ENCODE data around the gene MAST1. TPM values are rescaled to one million over a fixed set of nuclear protein-coding genes. Genes with fewer than 3 reads are reported as not detected.

Gene MAST1
- total and polyA plus RNA-seq, 9 donors: 0.09 to 0.90 (median 0.61) TPM

DNA sequence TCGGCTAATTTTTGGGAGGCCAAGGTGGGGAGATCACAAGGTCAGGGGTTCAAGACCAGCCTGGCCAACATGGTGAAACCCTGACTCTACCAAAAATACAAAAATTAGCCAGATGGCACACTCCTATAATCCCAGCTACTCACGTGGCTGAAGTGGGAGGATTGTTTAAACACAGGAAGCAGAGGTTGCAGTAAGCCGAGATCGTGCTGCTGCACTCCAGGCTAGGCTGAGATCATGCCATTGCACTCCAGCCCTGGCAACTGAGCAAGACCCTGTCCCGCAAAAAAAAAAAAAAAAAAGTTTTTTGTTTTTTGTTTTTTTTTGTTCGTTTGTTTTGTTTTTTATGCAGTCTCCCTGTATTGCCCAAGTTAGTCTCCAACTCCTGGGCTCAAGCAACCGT is 21.2 kb downstream of the MAST1 start:
- WGBS (ENCODE audit: insufficient coverage): 50% methylated on average over 1 of the region's 7 CpGs
- Histone ChIP-seq H3K4me1 (ENCODE audit: control insufficient read depth, insufficient read depth, low read length) (no peaks in the 10 kb centered on the region), H3K9me3 (replicated peaks; ENCODE audit: control insufficient read depth, low read depth, low read length) (peaks cover 2% of the 10 kb centered on the region), H3K27ac (ENCODE audit: low read length) (no peak overlapping the region), H3K27me3 (ENCODE audit: control insufficient read depth, insufficient read depth, low read length) (peaks cover 2% of the 10 kb centered on the region), H3K4me3 (ENCODE audit: low read length) (no peak overlapping the region), H3K36me3 (ENCODE audit: control insufficient read depth, insufficient read depth, low read length) (no peaks in the 10 kb centered on the region)
- DNase-seq: no peak

DNA sequence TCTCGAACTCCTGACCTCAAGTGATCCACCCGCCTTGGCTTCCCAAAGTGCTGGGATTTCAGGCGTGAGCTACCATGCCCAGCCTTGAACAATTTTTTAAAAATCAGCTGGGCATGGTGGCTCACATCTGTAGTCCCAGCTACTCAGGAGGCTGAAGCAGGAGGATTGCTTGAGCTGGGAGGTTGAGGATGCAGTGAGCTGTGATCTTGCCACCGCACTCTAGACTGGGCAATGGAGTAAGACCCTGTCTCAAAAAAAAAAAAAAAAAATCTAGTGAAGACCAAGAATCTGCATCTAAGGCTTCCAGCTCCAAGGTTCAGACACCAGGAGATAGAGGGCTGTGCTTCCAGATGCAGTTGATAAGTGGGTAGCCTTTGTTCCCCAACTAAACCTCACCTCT is 25.8 kb downstream of the MAST1 start:
- DNase-seq: no peak
- WGBS (ENCODE audit: insufficient coverage): 100% methylated on average over 1 of the region's 4 CpGs
- Histone ChIP-seq H3K9me3 (replicated peaks; ENCODE audit: control insufficient read depth, low read depth, low read length) (no peaks in the 10 kb centered on the region), H3K27ac (ENCODE audit: low read length) (no peak overlapping the region), H3K27me3 (ENCODE audit: control insufficient read depth, insufficient read depth, low read length) (peaks cover 2% of the 10 kb centered on the region), H3K4me1 (ENCODE audit: control insufficient read depth, insufficient read depth, low read length) (peaks cover 10% of the 10 kb centered on the region), H3K4me3 (ENCODE audit: low read length) (no peak overlapping the region), H3K36me3 (ENCODE audit: control insufficient read depth, insufficient read depth, low read length) (no peaks in the 10 kb centered on the region)

DNA sequence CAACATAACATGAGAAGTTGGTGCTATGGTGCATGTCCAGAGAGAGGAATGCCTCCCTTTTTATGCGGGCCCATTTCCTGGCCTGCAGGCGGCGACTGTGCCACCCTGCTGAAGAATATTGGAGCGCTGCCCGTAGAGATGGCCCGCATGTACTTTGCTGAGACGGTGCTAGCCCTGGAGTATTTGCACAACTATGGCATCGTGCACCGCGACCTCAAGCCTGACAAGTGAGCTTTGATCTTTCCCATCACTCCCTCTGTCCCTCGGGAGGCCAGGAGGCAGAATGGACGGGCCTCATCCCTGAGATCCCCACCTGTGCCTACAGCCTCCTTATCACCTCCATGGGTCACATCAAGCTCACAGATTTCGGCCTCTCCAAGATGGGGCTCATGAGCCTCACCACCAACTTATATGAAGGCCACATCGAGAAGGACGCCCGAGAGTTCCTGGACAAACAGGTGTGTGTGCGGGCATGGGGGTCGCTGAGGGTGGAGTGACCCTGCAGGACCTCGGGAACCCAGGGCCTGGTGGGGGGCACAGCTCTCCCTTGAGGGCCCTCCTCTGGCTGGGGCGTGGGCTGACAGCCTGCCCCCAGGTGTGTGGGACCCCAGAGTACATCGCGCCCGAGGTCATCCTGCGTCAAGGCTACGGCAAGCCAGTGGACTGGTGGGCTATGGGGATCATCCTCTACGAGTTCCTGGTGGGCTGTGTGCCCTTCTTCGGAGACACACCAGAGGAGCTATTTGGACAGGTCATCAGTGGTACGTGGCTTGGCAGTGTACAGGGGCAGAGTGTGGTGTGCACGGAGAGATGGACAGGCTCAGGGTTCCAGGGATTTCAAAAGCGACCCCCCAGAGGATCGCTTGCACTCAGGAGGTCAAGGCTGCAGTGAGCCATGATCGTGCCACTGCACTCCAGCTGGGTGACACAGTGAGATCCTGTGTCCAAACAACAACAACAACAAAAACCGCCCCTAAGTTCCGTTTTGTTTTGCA is 26.7 kb downstream of the MAST1 start:
- 92% methylated on average over 30 of the region's 34 CpGs for WGBS (ENCODE audit: insufficient coverage)

DNA sequence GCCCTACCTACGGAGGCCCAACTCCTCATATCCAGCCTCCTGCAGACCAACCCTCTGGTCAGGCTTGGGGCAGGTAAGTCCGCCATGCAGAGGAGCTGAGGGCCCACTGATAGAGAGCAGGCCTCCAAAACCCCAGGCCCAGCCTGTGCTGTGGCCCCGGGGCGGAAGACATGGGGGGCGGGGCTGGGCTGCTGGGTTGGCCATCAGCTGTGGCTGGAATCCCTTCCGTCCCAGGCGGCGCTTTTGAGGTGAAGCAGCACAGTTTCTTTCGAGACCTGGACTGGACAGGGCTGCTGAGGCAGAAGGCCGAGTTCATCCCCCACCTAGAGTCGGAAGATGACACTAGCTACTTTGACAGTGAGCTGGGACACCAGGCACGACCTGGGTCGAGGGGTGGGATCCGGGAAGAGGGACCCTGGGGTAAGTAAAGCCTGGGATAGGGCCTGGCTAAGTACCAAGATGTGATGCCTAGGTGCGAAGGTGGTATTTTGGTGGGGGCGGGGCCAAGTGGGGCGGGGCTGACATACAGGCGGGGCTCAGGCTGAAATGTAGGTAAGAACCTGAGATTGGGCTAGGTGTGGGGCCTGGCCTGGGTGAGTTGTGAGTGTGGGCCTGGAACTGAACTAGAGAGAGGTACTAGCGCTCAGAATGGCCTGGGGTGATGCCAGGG is 27.6 kb downstream of the MAST1 start:
- Histone ChIP-seq H3K27me3 (ENCODE audit: control insufficient read depth, insufficient read depth, low read length) (peaks cover 2% of the 10 kb centered on the region), H3K27ac (ENCODE audit: low read length) (no peak overlapping the region), H3K36me3 (ENCODE audit: control insufficient read depth, insufficient read depth, low read length) (no peaks in the 10 kb centered on the region), H3K9me3 (replicated peaks; ENCODE audit: control insufficient read depth, low read depth, low read length) (no peaks in the 10 kb centered on the region), H3K4me3 (ENCODE audit: low read length) (no peak overlapping the region), H3K4me1 (ENCODE audit: control insufficient read depth, insufficient read depth, low read length) (peaks cover 10% of the 10 kb centered on the region)
- no peak for DNase-seq
- WGBS (ENCODE audit: insufficient coverage): 75% methylated on average over 19 of the region's 19 CpGs

More for the DNA sequence above, 26.7 kb downstream of the MAST1 start:
- Histone ChIP-seq H3K36me3 (ENCODE audit: control insufficient read depth, insufficient read depth, low read length) (no peaks in the 10 kb centered on the region), H3K4me1 (ENCODE audit: control insufficient read depth, insufficient read depth, low read length) (peaks cover 10% of the 10 kb centered on the region), H3K27me3 (ENCODE audit: control insufficient read depth, insufficient read depth, low read length) (peaks cover 2% of the 10 kb centered on the region), H3K9me3 (replicated peaks; ENCODE audit: control insufficient read depth, low read depth, low read length) (no peaks in the 10 kb centered on the region), H3K4me3 (ENCODE audit: low read length) (no peak overlapping the region), H3K27ac (ENCODE audit: low read length) (no peak overlapping the region)
- no peak for DNase-seq

DNA sequence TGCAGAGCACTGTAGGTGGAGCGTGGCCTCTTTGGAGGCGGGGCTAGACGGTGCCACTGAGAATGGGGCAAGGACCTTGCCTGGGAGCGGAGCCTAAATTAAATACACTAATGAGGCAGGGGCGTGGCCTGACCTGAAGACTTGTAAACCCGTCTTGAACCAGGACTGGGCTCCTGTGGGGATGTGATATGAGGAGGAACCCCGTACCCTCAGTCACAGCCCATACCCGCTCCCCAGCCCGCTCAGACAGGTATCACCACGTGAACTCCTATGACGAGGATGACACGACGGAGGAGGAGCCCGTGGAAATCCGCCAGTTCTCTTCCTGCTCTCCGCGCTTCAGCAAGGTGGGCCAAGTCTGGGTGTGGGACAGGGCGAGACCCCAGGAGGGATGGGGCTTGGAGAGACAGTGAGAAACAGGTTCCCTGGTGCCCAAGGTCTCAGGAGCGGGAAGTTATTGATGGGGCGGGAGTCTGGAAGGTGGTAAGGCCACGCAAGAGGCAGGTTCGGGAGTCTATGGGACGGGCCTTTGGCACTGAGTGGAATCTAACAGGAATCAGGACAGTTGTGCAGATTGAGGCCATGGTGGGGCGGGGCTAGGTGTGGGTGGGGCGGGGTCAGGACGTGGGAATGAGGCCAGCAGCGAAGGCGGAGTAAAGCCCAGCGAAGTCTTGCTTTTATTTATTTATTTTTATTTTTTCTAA is 28.3 kb downstream of the MAST1 start:
- WGBS (ENCODE audit: insufficient coverage): 91% methylated on average over 16 of the region's 29 CpGs
- DNase-seq: no peak

DNA sequence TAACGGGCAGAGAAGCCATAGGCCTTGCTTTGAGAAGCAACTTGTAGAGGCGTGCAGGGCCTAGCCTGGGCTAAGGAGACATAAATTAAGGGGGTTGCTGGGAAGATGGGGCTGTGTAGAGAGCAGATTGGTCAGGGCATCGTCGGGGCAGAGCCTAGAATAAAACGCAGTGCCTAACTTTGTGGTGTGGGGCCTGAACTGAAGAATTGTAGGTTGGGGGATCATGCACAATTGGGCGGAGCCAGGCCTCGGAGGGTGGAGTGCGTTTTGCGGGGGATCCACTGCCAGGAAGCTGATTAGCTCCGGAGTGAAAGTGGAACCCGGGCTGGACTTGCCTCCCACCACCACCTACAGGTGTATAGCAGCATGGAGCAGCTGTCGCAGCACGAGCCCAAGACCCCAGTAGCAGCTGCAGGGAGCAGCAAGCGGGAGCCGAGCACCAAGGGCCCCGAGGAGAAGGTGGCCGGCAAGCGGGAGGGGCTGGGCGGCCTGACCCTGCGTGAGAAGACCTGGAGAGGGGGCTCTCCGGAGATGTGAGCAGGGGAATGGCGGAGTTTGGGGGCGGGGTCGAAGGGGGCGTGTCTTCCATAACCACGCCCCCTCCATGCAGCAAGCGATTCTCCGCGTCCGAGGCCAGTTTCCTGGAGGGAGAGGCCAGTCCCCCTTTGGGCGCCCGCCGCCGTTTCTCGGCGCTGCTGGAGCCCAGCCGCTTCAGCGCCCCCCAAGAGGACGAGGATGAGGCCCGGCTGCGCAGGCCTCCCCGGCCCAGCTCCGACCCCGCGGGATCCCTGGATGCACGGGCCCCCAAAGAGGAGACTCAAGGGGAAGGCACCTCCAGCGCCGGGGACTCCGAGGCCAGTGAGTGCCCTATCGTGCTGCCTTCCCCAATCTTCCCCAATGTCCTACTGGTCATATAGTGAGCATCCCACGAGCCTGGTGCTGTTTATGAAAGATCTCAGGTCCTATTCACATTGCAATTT is 29.1 kb downstream of the MAST1 start:
- H3K4me3 ChIP-seq (ENCODE audit: low read length): peak overlapping the region; percentile 38

More for the DNA sequence above, 28.3 kb downstream of the MAST1 start:
- H3K4me3 ChIP-seq (ENCODE audit: low read length): no peak overlapping the region
- H3K36me3 ChIP-seq (ENCODE audit: control insufficient read depth, insufficient read depth, low read length): no peaks in the 10 kb centered on the region
- H3K9me3 ChIP-seq (replicated peaks; ENCODE audit: control insufficient read depth, low read depth, low read length): no peaks in the 10 kb centered on the region
- H3K27ac ChIP-seq (ENCODE audit: low read length): no peak overlapping the region
- H3K27me3 ChIP-seq (ENCODE audit: control insufficient read depth, insufficient read depth, low read length): peaks cover 2% of the 10 kb centered on the region
- H3K4me1 ChIP-seq (ENCODE audit: control insufficient read depth, insufficient read depth, low read length): peaks cover 10% of the 10 kb centered on the region

DNA sequence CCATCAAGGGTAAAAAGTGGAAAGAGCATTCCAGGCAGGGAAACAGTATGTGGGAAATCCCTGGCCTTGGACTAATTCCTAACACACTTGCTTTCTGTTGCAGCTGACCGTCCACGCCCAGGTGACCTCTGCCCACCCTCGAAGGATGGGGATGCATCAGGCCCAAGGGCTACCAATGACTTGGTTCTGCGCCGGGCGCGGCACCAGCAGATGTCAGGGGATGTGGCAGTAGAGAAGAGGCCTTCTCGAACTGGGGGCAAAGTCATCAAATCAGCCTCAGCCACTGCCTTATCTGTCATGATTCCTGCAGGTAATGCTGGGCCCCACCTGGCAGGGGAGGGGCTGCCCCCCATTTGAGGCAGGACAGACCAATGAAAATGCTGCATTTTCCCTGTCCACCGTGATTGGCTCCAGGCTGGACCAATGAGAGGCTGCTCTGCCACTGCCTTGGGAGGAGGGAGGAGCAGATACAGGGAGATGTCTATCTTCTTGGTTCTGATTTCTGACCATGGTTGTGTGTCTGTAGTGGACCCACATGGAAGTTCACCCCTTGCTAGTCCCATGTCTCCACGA is 30.3 kb downstream of the MAST1 start:
- DNase-seq: no peak
- Histone ChIP-seq H3K4me3 (ENCODE audit: low read length) (no peak overlapping the region), H3K4me1 (ENCODE audit: control insufficient read depth, insufficient read depth, low read length) (peaks cover 14% of the 10 kb centered on the region), H3K36me3 (ENCODE audit: control insufficient read depth, insufficient read depth, low read length) (no peaks in the 10 kb centered on the region), H3K27me3 (ENCODE audit: control insufficient read depth, insufficient read depth, low read length) (peaks cover 8% of the 10 kb centered on the region), H3K9me3 (replicated peaks; ENCODE audit: control insufficient read depth, low read depth, low read length) (no peaks in the 10 kb centered on the region), H3K27ac (ENCODE audit: low read length) (no peak overlapping the region)
- WGBS (ENCODE audit: insufficient coverage): 94% methylated on average over 7 of the region's 10 CpGs

More for the DNA sequence above, 29.1 kb downstream of the MAST1 start:
- DNase-seq: peak; percentile 81
- H3K27ac ChIP-seq (ENCODE audit: low read length): no peak overlapping the region
- peaks cover 10% of the 10 kb centered on the region for H3K4me1 ChIP-seq (ENCODE audit: control insufficient read depth, insufficient read depth, low read length)
- no peaks in the 10 kb centered on the region for H3K36me3 ChIP-seq (ENCODE audit: control insufficient read depth, insufficient read depth, low read length)
- 7% methylated on average over 32 of the region's 51 CpGs for WGBS (ENCODE audit: insufficient coverage)
- H3K27me3 ChIP-seq (ENCODE audit: control insufficient read depth, insufficient read depth, low read length): peaks cover 2% of the 10 kb centered on the region
- H3K9me3 ChIP-seq (replicated peaks; ENCODE audit: control insufficient read depth, low read depth, low read length): no peaks in the 10 kb centered on the region

DNA sequence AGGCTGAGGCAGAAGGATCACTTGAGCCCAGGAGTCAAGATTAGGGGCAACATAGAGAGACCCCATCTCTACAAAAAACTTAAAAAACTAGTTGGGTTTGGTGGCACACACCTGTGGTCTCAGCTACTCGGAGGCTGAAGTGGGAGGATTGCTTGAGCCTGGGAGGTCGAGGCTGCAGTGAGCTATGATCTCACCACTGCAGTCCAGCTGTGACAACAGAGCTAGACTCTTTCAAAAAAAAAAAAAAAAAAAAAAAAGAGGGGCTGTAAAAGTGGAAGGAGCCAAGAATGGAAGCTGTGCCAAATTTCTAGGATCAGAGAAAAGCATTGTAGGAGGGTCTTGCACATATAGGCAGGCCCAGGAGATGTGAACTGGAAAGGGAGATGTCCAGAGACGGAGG is 33.4 kb downstream of the MAST1 start:
- 67% methylated on average over 1 of the region's 3 CpGs for WGBS (ENCODE audit: insufficient coverage)
- H3K4me1 ChIP-seq (ENCODE audit: control insufficient read depth, insufficient read depth, low read length): peaks cover 14% of the 10 kb centered on the region

DNA sequence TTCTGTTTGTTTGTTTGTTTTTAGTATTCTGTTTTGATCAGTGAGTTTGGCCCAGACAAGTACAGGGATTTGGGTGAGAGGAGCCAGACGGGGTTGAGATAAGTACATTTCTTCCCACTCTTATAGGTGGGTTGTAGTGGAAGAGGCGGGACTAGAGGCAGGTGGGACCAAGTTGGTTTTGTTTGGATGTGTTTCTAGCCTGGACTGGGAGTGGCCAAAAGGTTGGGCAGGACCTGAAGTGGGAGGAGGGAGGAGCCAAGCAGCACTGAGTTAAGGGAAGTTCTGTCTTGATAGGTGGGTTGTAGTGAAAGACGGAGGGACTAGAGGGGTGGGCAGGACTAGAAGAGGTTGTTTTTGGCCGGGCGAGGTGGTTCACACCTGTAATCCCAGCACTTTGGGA is 33.9 kb downstream of the MAST1 start:
- Histone ChIP-seq H3K36me3 (ENCODE audit: control insufficient read depth, insufficient read depth, low read length) (no peaks in the 10 kb centered on the region), H3K27ac (ENCODE audit: low read length) (no peak overlapping the region), H3K4me1 (ENCODE audit: control insufficient read depth, insufficient read depth, low read length) (peaks cover 11% of the 10 kb centered on the region), H3K4me3 (ENCODE audit: low read length) (no peak overlapping the region), H3K9me3 (replicated peaks; ENCODE audit: control insufficient read depth, low read depth, low read length) (no peaks in the 10 kb centered on the region), H3K27me3 (ENCODE audit: control insufficient read depth, insufficient read depth, low read length) (peaks cover 11% of the 10 kb centered on the region)
- WGBS (ENCODE audit: insufficient coverage): 89% methylated on average over 2 of the region's 5 CpGs
- DNase-seq: no peak

More for the DNA sequence above, 33.4 kb downstream of the MAST1 start:
- no peaks in the 10 kb centered on the region for H3K9me3 ChIP-seq (replicated peaks; ENCODE audit: control insufficient read depth, low read depth, low read length)
- no peak overlapping the region for H3K4me3 ChIP-seq (ENCODE audit: low read length)
- H3K36me3 ChIP-seq (ENCODE audit: control insufficient read depth, insufficient read depth, low read length): no peaks in the 10 kb centered on the region
- H3K27me3 ChIP-seq (ENCODE audit: control insufficient read depth, insufficient read depth, low read length): peaks cover 11% of the 10 kb centered on the region
- no peak overlapping the region for H3K27ac ChIP-seq (ENCODE audit: low read length)
- DNase-seq: no peak

All from muscle of leg (tissue), 11 donors.